ENCODE measurements around the gene ANO6. TPM values are rescaled to one million over a fixed set of nuclear protein-coding genes. Genes with fewer than 3 reads are reported as not detected.

Gene ANO6
- total and polyA plus RNA-seq, 4 donors: 18.6 to 52.3 (median 29.1) TPM

DNA sequence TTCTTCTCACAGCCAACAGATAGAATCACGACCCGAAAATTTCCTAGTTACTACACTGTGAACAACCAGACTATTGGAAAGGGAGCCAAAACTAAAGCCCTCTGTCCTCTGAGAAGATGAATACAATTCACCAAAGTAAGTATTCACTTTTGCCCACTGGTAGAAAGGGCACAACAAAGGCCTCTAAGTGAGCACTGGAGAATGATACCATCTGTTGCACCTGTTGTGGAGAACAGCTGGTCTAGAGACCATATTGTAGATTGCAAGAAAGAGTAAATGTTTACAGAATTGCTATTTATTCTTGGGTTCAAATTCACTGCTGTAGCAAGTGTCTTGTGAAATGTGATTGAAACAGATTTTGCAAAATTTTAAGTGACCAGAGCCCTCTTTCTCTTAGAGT is 46.9 kb upstream of the ANO6 start:
- Histone ChIP-seq H3K4me1 (ENCODE audit: control insufficient read depth in 4 of 4, insufficient read depth in 4 of 4, low read length in 3 of 4) (no peaks in the 10 kb centered on the region), H3K9me3 (ENCODE audit: control insufficient read depth in 4 of 4, low read length in 3 of 4) (no peaks in the 10 kb centered on the region), H3K27me3 (ENCODE audit: control insufficient read depth in 4 of 4, insufficient read depth in 4 of 4, low read length in 3 of 4) (no peaks in the 10 kb centered on the region), H3K27ac (ENCODE audit: low read depth in 1 of 2, low read length in 2 of 2) (no peak overlapping the region), H3K9ac (ENCODE audit: low read depth in 1 of 2, low read length in 2 of 2) (no peak overlapping the region), H3K4me3 (ENCODE audit: low read depth in 1 of 3, low read length in 3 of 3) (no peak overlapping the region), H3K36me3 (ENCODE audit: control insufficient read depth in 4 of 4, insufficient read depth in 3 of 4, low read depth in 1 of 4, low read length in 3 of 4) (no peaks in the 10 kb centered on the region)
- 90% methylated on average over 2 of the region's 2 CpGs for WGBS
- TF ChIP-seq, protein P1, sequence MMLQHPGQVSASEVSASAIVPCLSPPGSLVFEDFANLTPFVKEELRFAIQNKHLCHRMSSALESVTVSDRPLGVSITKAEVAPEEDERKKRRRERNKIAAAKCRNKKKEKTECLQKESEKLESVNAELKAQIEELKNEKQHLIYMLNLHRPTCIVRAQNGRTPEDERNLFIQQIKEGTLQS (IDR thresholded peaks at IDR 0.05): no peak
- TF ChIP-seq, protein P2, sequence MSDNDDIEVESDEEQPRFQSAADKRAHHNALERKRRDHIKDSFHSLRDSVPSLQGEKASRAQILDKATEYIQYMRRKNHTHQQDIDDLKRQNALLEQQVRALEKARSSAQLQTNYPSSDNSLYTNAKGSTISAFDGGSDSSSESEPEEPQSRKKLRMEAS (IDR thresholded peaks at IDR 0.05): no peak
- TF ChIP-seq RAD21 (IDR thresholded peaks at IDR 0.05) (no peak), NR2F2 (IDR thresholded peaks at IDR 0.05) (no peak), FOXA1 (IDR thresholded peaks at IDR 0.05) (no peak), YY1 (IDR thresholded peaks at IDR 0.05) (no peak), TAF1 (conservative IDR thresholded peaks at IDR 0.05) (no peak), HNF4G (IDR thresholded peaks at IDR 0.05) (no peak), JUND (IDR thresholded peaks at IDR 0.05) (no peak)
- TF ChIP-seq, protein P3, sequence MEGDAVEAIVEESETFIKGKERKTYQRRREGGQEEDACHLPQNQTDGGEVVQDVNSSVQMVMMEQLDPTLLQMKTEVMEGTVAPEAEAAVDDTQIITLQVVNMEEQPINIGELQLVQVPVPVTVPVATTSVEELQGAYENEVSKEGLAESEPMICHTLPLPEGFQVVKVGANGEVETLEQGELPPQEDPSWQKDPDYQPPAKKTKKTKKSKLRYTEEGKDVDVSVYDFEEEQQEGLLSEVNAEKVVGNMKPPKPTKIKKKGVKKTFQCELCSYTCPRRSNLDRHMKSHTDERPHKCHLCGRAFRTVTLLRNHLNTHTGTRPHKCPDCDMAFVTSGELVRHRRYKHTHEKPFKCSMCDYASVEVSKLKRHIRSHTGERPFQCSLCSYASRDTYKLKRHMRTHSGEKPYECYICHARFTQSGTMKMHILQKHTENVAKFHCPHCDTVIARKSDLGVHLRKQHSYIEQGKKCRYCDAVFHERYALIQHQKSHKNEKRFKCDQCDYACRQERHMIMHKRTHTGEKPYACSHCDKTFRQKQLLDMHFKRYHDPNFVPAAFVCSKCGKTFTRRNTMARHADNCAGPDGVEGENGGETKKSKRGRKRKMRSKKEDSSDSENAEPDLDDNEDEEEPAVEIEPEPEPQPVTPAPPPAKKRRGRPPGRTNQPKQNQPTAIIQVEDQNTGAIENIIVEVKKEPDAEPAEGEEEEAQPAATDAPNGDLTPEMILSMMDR (IDR thresholded peaks at IDR 0.05; ENCODE audit: low read depth, low read length, missing input control): no peak
- TF ChIP-seq, protein P4, sequence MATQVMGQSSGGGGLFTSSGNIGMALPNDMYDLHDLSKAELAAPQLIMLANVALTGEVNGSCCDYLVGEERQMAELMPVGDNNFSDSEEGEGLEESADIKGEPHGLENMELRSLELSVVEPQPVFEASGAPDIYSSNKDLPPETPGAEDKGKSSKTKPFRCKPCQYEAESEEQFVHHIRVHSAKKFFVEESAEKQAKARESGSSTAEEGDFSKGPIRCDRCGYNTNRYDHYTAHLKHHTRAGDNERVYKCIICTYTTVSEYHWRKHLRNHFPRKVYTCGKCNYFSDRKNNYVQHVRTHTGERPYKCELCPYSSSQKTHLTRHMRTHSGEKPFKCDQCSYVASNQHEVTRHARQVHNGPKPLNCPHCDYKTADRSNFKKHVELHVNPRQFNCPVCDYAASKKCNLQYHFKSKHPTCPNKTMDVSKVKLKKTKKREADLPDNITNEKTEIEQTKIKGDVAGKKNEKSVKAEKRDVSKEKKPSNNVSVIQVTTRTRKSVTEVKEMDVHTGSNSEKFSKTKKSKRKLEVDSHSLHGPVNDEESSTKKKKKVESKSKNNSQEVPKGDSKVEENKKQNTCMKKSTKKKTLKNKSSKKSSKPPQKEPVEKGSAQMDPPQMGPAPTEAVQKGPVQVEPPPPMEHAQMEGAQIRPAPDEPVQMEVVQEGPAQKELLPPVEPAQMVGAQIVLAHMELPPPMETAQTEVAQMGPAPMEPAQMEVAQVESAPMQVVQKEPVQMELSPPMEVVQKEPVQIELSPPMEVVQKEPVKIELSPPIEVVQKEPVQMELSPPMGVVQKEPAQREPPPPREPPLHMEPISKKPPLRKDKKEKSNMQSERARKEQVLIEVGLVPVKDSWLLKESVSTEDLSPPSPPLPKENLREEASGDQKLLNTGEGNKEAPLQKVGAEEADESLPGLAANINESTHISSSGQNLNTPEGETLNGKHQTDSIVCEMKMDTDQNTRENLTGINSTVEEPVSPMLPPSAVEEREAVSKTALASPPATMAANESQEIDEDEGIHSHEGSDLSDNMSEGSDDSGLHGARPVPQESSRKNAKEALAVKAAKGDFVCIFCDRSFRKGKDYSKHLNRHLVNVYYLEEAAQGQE (IDR thresholded peaks at IDR 0.05): no peak
- no peak for DNase-seq (ENCODE audit: low spot score)

DNA sequence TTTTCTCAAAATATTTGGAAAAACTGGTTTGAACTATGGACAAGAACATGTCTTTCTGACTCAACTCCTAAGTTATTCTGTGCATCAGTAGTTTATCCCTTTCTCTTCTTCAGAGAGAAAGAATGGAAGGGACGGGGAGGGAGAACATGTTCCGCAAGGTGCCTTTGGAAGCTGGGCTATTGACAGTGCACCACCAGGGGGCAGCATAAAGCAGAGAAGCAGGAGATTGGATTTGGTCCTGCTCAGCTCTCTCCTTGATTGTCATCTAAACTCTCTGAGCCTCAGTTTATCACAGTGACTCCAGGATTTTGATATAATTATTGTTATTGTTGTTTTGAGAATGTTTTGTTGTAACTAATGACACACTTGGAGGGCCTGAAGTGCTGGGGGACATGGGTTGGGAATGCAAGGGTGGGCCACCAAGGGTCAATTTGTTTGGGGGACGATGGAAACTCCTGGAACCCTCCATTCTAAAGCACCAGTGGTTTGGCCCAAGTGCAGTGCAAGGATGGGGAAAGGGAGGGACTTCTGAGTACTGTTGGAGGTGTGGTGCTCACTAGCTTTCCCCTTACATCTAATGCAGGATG is 45.3 kb upstream of the ANO6 start:
- 41% methylated on average over 3 of the region's 3 CpGs for WGBS
- Histone ChIP-seq H3K9ac (ENCODE audit: low read depth in 1 of 2, low read length in 2 of 2) (no peak overlapping the region), H3K27me3 (ENCODE audit: control insufficient read depth in 4 of 4, insufficient read depth in 4 of 4, low read length in 3 of 4) (no peaks in the 10 kb centered on the region), H3K36me3 (ENCODE audit: control insufficient read depth in 4 of 4, insufficient read depth in 3 of 4, low read depth in 1 of 4, low read length in 3 of 4) (no peaks in the 10 kb centered on the region), H3K4me1 (ENCODE audit: control insufficient read depth in 4 of 4, insufficient read depth in 4 of 4, low read length in 3 of 4) (no peaks in the 10 kb centered on the region), H3K27ac (ENCODE audit: low read depth in 1 of 2, low read length in 2 of 2) (no peak overlapping the region), H3K4me3 (ENCODE audit: low read depth in 1 of 3, low read length in 3 of 3) (no peak overlapping the region), H3K9me3 (ENCODE audit: control insufficient read depth in 4 of 4, low read length in 3 of 4) (no peaks in the 10 kb centered on the region)
- peak; percentile 81 for DNase-seq (ENCODE audit: low spot score)
- TF ChIP-seq EGR1 (IDR thresholded peaks at IDR 0.05; ENCODE audit: low read depth in 2 of 2) (no peak), SP1 (IDR thresholded peaks at IDR 0.05) (no peak), RAD21 (IDR thresholded peaks at IDR 0.05) (peak; percentile 94 to 97), TAF1 (conservative IDR thresholded peaks at IDR 0.05) (no peak), HNF4G (IDR thresholded peaks at IDR 0.05) (no peak), GABPA (IDR thresholded peaks at IDR 0.05 in 1 of 2, conservative IDR thresholded peaks at IDR 0.05 in 1 of 2) (no peak), YY1 (IDR thresholded peaks at IDR 0.05) (no peak), NR2F2 (IDR thresholded peaks at IDR 0.05) (no peak), FOXA2 (IDR thresholded peaks at IDR 0.05) (no peak), RXRA (IDR thresholded peaks at IDR 0.05) (no peak)
- TF ChIP-seq, protein P3 (IDR thresholded peaks at IDR 0.05; ENCODE audit: low read depth, low read length, missing input control): peak; percentile 88
- TF ChIP-seq, protein P4 (IDR thresholded peaks at IDR 0.05): no peak
- TF ChIP-seq, protein P1 (IDR thresholded peaks at IDR 0.05): no peak
- TF ChIP-seq, protein P2 (IDR thresholded peaks at IDR 0.05): no peak

All from liver (tissue), 9 donors.